Panc1 (cell line): Measurements from ENCODE around the gene CEND1. TPM values are rescaled to one million over a fixed set of nuclear protein-coding genes. Genes with fewer than 3 reads are reported as not detected.

Source experiments
- ATAC-seq: fragments of 200-7000 bp; cut with Tn5 transposase; 2 replicates; pipeline ENCODE4 v1.9.1; 2020; ENCODE audit warnings: mild to moderate bottlenecking, moderate library complexity
- BruUV-seq: library from RNA; stranded (reverse); fragments of 400-500 nt; replicated peaks from 2 replicates; lab custom pipeline; 2021; lab: Mats Ljungman, UMichigan
- CTCF ChIA-PET: fragments of 300-600 bp; sonication (Branson Sonifier 250); formaldehyde crosslinking; loops from one replicate; lab custom pipeline; 2022; ENCODE audit warnings: antibody characterized with exemption; lab: Charles Lee
- POLR2A ChIA-PET: fragments of 300-600 bp; sonication (Branson Sonifier 250); formaldehyde crosslinking; loops from one replicate; lab custom pipeline; 2022; ENCODE audit warnings: antibody characterized with exemption; lab: Charles Lee
- DNase-seq: peaks from one replicate; pipeline ENCODE4 v3.0.0-alpha.2; 2010; ENCODE audit warnings: low read depth, low spot score
- H3K27ac ChIP-seq: 2 replicates; pipeline ENCODE4 v1.5.1; 2011; ENCODE audit warnings: mild to moderate bottlenecking, low read length, inconsistent platforms
- H3K27me3 ChIP-seq: fragments of 200-500 bp; sonication (Bioruptor generic); 2 replicates; pipeline ENCODE4 v1.6.0; 2014; ENCODE audit warnings: low read length, inconsistent platforms; ENCODE audit not compliant: control insufficient read depth, insufficient read depth
- H3K36me3 ChIP-seq: fragments of 200-500 bp; sonication (Bioruptor generic); 2 replicates; pipeline ENCODE4 v1.5.1; 2014; ENCODE audit warnings: inconsistent platforms, mild to moderate bottlenecking, low read length, moderate library complexity; ENCODE audit not compliant: control insufficient read depth, insufficient read depth
- H3K4me1 ChIP-seq: 2 replicates; pipeline ENCODE4 v1.5.1; 2011; ENCODE audit warnings: inconsistent platforms, mild to moderate bottlenecking, low read length, moderate library complexity; ENCODE audit not compliant: control insufficient read depth, insufficient read depth
- H3K4me3 ChIP-seq, 2 experiments: 2 replicates each; pipeline ENCODE4 v1.5.1; 2011 to 2012; ENCODE audit warnings: low read depth in 2 of 2, low read length in 2 of 2, mild to moderate bottlenecking in 2 of 2, inconsistent platforms in 1 of 2, moderate library complexity in 1 of 2
- H3K9me3 ChIP-seq: fragments of 200-500 bp; sonication (Bioruptor generic); 2 replicates; pipeline ENCODE4 v1.5.1; 2014; ENCODE audit warnings: low read depth, mild to moderate bottlenecking, inconsistent platforms, low read length, moderate library complexity; ENCODE audit not compliant: control insufficient read depth, insufficient read depth
- CTCF ChIP-seq: fragments of 450-650 bp; IDR thresholded peaks from 2 replicates; pipeline ENCODE4 v1.5.1; 2017; ENCODE audit warnings: mild to moderate bottlenecking
- POLR2AphosphoS5 ChIP-seq: IDR thresholded peaks from 2 replicates; pipeline ENCODE4 v1.6.1; 2012; ENCODE audit warnings: mild to moderate bottlenecking, low read depth, low read length, moderate library complexity
- REST ChIP-seq, 2 experiments: IDR thresholded peaks; 2 replicates each; pipeline ENCODE4 v1.6.1; 2011 to 2012; ENCODE audit warnings: low read depth in 2 of 2, control low read depth in 1 of 2, low read length in 1 of 2, mild to moderate bottlenecking in 1 of 2, moderate library complexity in 1 of 2; ENCODE audit not compliant: insufficient read depth in 1 of 2
- SIN3A ChIP-seq: IDR thresholded peaks from 2 replicates; pipeline ENCODE4 v1.6.1; 2012; ENCODE audit warnings: low read depth, mild to moderate bottlenecking, low read length, moderate library complexity, borderline replicate concordance; ENCODE audit not compliant: insufficient read depth
- TCF7L2 ChIP-seq: IDR thresholded peaks from 2 replicates; pipeline ENCODE4 v1.6.1; 2011; ENCODE audit warnings: mild to moderate bottlenecking, low read depth, low read length, inconsistent platforms
- in situ Hi-C: cut with HindIII; loops from 2 replicates; pipeline ENCODE4 v1.10.0; 2016; ENCODE audit warnings: low sequenced_read_pairs, low pct_unique_long_range_greater_than_20kb
- intact Hi-C: fragments of 100-400 bp; cut with micrococcal nuclease; formaldehyde crosslinking; loops from one replicate; pipeline ENCODE4 v1.10.0; 2022; ENCODE audit not compliant: unreplicated experiment
- total RNA-seq: library from RNA; stranded (reverse); gene quantifications from one replicate; pipeline ENCODE4 v1.2.1, GENCODE V29; 2021; ENCODE audit not compliant: unreplicated experiment

Gene CEND1
- total RNA-seq, 1 experiment from 2014 or later, result 15.9 TPM

- ChIA-PET CTCF (no interaction called here), POLR2A (interaction anchor here (0.5 to 0.8 kb wide), 2 partner anchors 9 to 15 kb away, joined by 3 to 4 read pairs; partner anchors contain the start of gene CEND1)
- Histone ChIP-seq H3K27ac (peak overlapping the region; percentile 93), H3K27me3 (no peaks in the 10 kb centered on the region), H3K4me3 (peak overlapping the region; percentile 89 to 96), H3K9me3 (no peaks in the 10 kb centered on the region), H3K4me1 (peaks cover 42% of the 10 kb centered on the region), H3K36me3 (no peaks in the 10 kb centered on the region)
- ATAC-seq, result no peak
- TF ChIP-seq SIN3A (0 out of 2 replicates have a peak, but pooled peaks have one; percentile 22), REST (IDR thresholded peaks at IDR 0.05; ENCODE audit: insufficient read depth in 1 of 2, low read depth in 2 of 2, low read length in 1 of 2) (no peak)
- DNase-seq, result no peak
- BruUV-seq, result no TSS peak
- in situ Hi-C loops (no loop called here), intact Hi-C loops (no loop called here)
Measured at GRCh38 chr11:774873-775592, 14.9 kb downstream of the CEND1 start.

DNA sequence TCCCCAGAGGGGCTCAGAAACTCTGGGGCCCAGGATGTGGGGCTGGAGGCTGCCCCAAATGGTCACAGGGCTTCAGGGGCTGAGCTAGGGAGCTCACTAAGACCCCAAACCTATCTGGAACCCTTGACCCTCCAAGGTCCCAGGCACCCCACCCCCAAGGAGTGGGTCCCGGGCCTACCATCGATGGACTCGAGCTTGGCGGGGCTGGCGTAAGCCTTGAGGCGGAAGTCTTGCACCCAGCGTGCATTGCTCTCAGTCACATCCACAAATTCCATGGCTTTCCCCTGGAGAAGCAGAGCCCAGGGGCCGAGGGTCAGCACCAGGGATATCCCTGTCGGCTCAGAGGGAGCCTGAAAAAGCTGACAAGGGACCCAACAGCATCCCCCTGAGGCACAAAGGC, 16.1 kb downstream of the CEND1 start:
- Histone ChIP-seq H3K4me3 (no peak overlapping the region), H3K4me1 (peaks cover 37% of the 10 kb centered on the region), H3K9me3 (no peaks in the 10 kb centered on the region), H3K27ac (no peak overlapping the region; the same call in 1 of the 2 replicates), H3K27me3 (no peaks in the 10 kb centered on the region), H3K36me3 (peaks cover 4% of the 10 kb centered on the region; the same call in 1 of the 2 replicates)
- TF ChIP-seq REST (IDR thresholded peaks at IDR 0.05; ENCODE audit: insufficient read depth in 1 of 2, low read depth in 2 of 2, low read length in 1 of 2) (no peak), SIN3A (no peak), TCF7L2 (no peak), CTCF (no peak), POLR2AphosphoS5 (no peak)
- ChIA-PET POLR2A (no interaction called here), CTCF (no interaction called here)
- no peak for ATAC-seq
- no TSS peak for BruUV-seq
- intact Hi-C loops, result no loop called here
- in situ Hi-C loops, result no loop called here
- no peak for DNase-seq
